Measurements from ENCODE around the gene DXO. TPM values are rescaled to one million over a fixed set of nuclear protein-coding genes. Genes with fewer than 3 reads are reported as not detected.
A peak's percentile ranks its signal among the peaks of the same experiment; 100 is the strongest.

The DXO gene
- polyA plus RNA-seq, 1 experiment: 28.1 TPM

DNA sequence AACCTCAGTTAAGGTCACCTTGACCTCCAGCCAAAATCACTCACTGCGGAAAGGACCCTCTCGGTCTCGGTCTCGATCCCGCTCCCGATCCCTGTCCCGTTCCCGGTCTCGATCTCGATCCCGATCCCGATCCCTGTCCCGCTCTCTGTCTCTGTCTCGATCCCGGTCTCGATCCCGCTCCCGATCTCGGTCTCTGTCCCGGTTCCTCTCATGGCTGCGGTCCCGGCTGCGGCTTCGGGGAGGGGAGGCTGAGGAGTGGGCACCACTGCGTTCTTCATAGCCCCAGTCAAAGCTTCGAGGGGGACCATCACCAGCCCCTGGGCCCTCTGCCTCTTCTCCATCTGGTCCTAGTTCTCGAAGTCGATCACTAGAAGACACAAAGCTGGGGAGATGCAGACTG, 17.4 kb downstream of the DXO start:
- H3K27me3 ChIP-seq (ENCODE audit: control insufficient read depth, insufficient read depth, low read length): no peaks in the 10 kb centered on the region
- no peak for DNase-seq (ENCODE audit: low read depth)
- ChIA-PET POLR2A (no interaction called here), CTCF (interaction anchor here (0.6 to 0.9 kb wide), 3 partner anchors 74 to 274 kb away, joined by 3 read pairs; no protein-coding TSS in a partner anchor)
- peaks cover 22% of the 10 kb centered on the region for H3K36me3 ChIP-seq (ENCODE audit: control insufficient read depth, insufficient read depth, low read length)
- no peak overlapping the region for H3K4me3 ChIP-seq (ENCODE audit: low read depth, low read length)
- TF ChIP-seq, protein P1, sequence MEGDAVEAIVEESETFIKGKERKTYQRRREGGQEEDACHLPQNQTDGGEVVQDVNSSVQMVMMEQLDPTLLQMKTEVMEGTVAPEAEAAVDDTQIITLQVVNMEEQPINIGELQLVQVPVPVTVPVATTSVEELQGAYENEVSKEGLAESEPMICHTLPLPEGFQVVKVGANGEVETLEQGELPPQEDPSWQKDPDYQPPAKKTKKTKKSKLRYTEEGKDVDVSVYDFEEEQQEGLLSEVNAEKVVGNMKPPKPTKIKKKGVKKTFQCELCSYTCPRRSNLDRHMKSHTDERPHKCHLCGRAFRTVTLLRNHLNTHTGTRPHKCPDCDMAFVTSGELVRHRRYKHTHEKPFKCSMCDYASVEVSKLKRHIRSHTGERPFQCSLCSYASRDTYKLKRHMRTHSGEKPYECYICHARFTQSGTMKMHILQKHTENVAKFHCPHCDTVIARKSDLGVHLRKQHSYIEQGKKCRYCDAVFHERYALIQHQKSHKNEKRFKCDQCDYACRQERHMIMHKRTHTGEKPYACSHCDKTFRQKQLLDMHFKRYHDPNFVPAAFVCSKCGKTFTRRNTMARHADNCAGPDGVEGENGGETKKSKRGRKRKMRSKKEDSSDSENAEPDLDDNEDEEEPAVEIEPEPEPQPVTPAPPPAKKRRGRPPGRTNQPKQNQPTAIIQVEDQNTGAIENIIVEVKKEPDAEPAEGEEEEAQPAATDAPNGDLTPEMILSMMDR (IDR thresholded peaks at IDR 0.05; ENCODE audit: insufficient read depth, low read depth, low read length): no peak

DNA sequence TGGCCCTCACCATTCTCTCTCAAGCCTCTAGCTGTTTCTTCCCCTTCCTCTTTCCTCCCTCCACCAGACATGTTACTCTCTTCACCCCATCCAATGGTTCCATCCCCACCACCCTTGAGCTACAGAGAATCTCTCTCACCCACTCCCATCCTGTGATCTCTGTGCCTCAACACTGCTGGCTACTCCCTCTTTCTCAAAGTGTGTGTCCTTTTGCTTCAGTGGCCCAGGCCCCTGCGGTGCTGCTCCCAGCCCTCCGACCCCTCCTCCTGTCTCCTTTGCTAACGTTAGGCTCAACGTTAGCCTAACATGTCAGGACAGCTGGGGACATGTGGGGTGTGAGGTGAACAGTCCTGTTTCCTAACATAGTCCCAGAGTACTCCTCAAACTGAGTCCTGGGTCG, 19.0 kb downstream of the DXO start:
- no peak for DNase-seq (ENCODE audit: low read depth)
- Histone ChIP-seq H3K27me3 (ENCODE audit: control insufficient read depth, insufficient read depth, low read length) (no peaks in the 10 kb centered on the region), H3K4me3 (ENCODE audit: low read depth, low read length) (no peak overlapping the region), H3K36me3 (ENCODE audit: control insufficient read depth, insufficient read depth, low read length) (peaks cover 22% of the 10 kb centered on the region)
- TF ChIP-seq, protein P1 (IDR thresholded peaks at IDR 0.05; ENCODE audit: insufficient read depth, low read depth, low read length): no peak
- POLR2A ChIA-PET: no interaction called here
- CTCF ChIA-PET: interaction anchor here (0.9 to 4.0 kb wide), 27 partner anchors 10 to 277 kb away, joined by 3 to 35 read pairs (median 6); partner anchors contain the start of genes EHMT2, LY6G5C and ZBTB12

DNA sequence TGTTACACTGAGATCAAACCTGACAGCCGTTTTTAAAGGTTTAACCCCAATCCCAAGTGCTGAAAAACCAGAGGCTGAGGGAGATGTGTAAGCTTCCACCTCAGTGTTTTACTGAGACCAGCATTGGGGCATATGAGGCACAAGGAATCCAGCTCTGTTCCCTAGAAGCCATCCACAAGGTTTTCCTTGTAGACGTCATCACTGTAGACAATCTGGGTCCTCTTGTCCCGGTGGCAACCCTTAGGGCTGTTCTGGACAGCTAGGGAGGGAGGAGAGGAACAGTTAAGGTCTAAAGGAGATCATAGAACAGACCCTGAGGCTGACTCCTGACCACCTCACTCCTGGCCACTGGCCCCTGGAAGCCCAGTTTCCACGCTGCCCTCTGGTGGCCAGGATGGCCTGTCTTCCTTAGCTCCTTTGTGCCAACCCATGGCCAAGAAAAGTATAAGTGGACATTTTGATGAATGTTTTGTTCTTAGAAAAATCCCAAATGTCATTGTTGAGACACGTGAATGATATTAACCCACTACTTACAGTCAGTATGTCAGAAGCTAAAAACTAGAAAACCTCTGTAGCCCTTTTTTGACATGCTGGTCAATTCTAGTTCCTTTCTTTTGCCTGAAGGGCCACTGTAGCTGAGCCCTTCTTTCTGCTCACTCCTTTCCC, 19.7 kb downstream of the DXO start:
- H3K27me3 ChIP-seq (ENCODE audit: control insufficient read depth, insufficient read depth, low read length): no peaks in the 10 kb centered on the region
- TF ChIP-seq, protein P1 (IDR thresholded peaks at IDR 0.05; ENCODE audit: insufficient read depth, low read depth, low read length): peak; percentile 92
- no peak overlapping the region for H3K4me3 ChIP-seq (ENCODE audit: low read depth, low read length)
- ChIA-PET CTCF (interaction anchor here (0.5 to 4.0 kb wide), 32 partner anchors 9 to 406 kb away, joined by 3 to 35 read pairs (median 5); partner anchors contain the start of genes ATP6V1G2, EHMT2, LY6G5C and NFKBIL1), POLR2A (interaction anchor here (0.6 to 0.9 kb wide), 2 partner anchors 50 to 131 kb away, joined by 3 to 4 read pairs; partner anchors contain the start of gene ZBTB12)
- H3K36me3 ChIP-seq (ENCODE audit: control insufficient read depth, insufficient read depth, low read length): peaks cover 22% of the 10 kb centered on the region
- no peak for DNase-seq (ENCODE audit: low read depth)

DNA sequence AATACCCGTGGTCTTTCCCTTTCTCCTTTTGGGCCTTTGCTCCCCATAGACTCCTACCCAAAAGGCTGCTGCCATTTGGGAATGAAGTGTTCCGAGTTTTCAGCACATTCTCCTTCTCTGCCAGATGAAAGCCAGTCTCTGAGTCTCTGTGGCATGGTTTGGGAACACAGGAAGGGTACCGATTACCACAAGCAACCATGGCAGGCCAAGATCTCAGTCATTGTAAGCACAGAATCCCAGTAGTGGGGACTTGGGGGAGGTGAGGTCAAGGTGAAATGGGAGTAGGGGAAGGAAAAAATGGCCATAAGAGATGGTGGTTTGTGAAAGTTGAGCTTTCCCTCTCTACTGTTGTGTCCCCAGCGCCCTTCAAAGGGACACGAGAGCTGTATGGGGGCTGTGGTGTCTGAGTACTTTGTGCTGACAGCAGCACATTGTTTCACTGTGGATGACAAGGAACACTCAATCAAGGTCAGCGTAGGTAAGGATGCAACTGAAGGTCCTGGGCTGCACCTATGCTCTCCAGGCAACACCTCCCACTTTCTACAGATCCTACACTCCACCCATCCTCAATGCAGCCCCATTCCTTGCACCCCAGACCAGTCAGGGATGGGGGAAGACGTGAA, 21.9 kb downstream of the DXO start:
- Histone ChIP-seq H3K36me3 (ENCODE audit: control insufficient read depth, insufficient read depth, low read length) (peaks cover 17% of the 10 kb centered on the region), H3K27me3 (ENCODE audit: control insufficient read depth, insufficient read depth, low read length) (no peaks in the 10 kb centered on the region), H3K4me3 (ENCODE audit: low read depth, low read length) (no peak overlapping the region)
- DNase-seq (ENCODE audit: low read depth): no peak
- POLR2A ChIA-PET: interaction anchor here (0.5 kb wide), 1 partner anchor 33 kb away, joined by 3 read pairs; no protein-coding TSS in a partner anchor
- TF ChIP-seq, protein P1 (IDR thresholded peaks at IDR 0.05; ENCODE audit: insufficient read depth, low read depth, low read length): no peak
- CTCF ChIA-PET: interaction anchor here (1.6 to 4.0 kb wide), 4 partner anchors 11 to 87 kb away, joined by 6 to 35 read pairs (median 23); partner anchors contain the start of genes NEU1 and ZBTB12

DNA sequence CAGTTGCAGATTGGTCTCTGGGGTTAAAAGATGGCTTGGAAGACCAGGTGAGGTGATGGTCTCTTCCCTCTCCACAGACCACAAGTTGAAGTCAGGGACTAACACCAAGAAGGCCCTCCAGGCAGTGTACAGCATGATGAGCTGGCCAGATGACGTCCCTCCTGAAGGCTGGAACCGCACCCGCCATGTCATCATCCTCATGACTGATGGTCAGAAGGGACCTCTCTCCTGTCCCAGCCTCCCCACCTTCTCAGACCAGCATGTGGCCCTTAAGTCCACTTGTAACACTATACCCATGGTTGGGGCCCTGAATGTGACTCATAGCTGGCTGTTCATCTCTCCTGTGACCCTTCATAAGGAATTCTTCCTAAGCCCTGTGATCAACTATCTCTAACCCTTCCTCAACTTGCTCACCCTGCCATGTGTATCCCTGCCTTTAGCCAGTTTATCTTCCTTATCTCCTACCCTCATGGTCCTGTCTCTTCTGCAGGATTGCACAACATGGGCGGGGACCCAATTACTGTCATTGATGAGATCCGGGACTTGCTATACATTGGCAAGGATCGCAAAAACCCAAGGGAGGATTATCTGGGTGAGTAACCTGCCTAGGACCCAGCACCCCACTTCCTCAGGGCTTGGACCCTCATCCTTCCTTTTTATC, 23.1 kb downstream of the DXO start:
- TF ChIP-seq, protein P1 (IDR thresholded peaks at IDR 0.05; ENCODE audit: insufficient read depth, low read depth, low read length): no peak
- ChIA-PET POLR2A (no interaction called here), CTCF (no interaction called here)
- Histone ChIP-seq H3K36me3 (ENCODE audit: control insufficient read depth, insufficient read depth, low read length) (peaks cover 8% of the 10 kb centered on the region), H3K27me3 (ENCODE audit: control insufficient read depth, insufficient read depth, low read length) (no peaks in the 10 kb centered on the region), H3K4me3 (ENCODE audit: low read depth, low read length) (no peak overlapping the region)
- no peak for DNase-seq (ENCODE audit: low read depth)
